PC-9 (cell line): Measurements from ENCODE around the gene PHF20. TPM values are rescaled to one million over a fixed set of nuclear protein-coding genes. Genes with fewer than 3 reads are reported as not detected.
A peak's percentile ranks its signal among the peaks of the same experiment; 100 is the strongest.

Source experiments
- BruUV-seq: library from RNA; stranded (reverse); fragments of 400-500 nt; replicated peaks from 2 replicates; lab custom pipeline; 2021; lab: Mats Ljungman, UMichigan
- CTCF ChIA-PET: fragments of 300-600 bp; sonication (Branson Sonifier 250); formaldehyde crosslinking; loops from one replicate; lab custom pipeline; 2022; ENCODE audit warnings: antibody characterized with exemption; lab: Charles Lee
- POLR2A ChIA-PET: fragments of 300-600 bp; sonication (Branson Sonifier 250); formaldehyde crosslinking; loops from one replicate; lab custom pipeline; 2022; ENCODE audit warnings: antibody characterized with exemption; ENCODE audit not compliant: unreplicated experiment; lab: Charles Lee
- DNase-seq, 2 experiments: peaks; one replicate each; pipeline versions ENCODE4 v3.0.0 to v3.0.0-alpha.2; 2015 to 2022; ENCODE audit warnings: mixed read lengths in 1 of 2
- H2AFZ ChIP-seq: fragments of 200-600 bp; sonication (generic); 2 replicates; pipeline ENCODE4 v1.8.1; 2017; ENCODE audit warnings: antibody characterized with exemption
- H3F3A ChIP-seq: fragments of 200-600 bp; sonication (generic); 2 replicates; pipeline ENCODE4 v1.8.1; 2017; ENCODE audit warnings: antibody characterized with exemption, mild to moderate bottlenecking, low read depth; ENCODE audit not compliant: insufficient read depth
- H3K27ac ChIP-seq: fragments of 200-600 bp; sonication (generic); 2 replicates; pipeline ENCODE4 v1.6.1; 2016; ENCODE audit warnings: mixed run types
- H3K27me3 ChIP-seq: fragments of 200-600 bp; sonication (generic); 2 replicates; pipeline ENCODE4 v1.6.1; 2016; ENCODE audit warnings: low read depth, mixed run types; ENCODE audit not compliant: insufficient read depth
- H3K36me3 ChIP-seq: fragments of 200-600 bp; sonication (generic); 2 replicates; pipeline ENCODE4 v1.6.1; 2016; ENCODE audit warnings: low read depth, mixed run types
- H3K4me1 ChIP-seq: fragments of 200-600 bp; sonication (generic); replicated peaks from 2 replicates; pipeline ENCODE4 v1.6.1; 2016; ENCODE audit warnings: mixed run types; ENCODE audit not compliant: insufficient read depth
- H3K4me2 ChIP-seq: fragments of 200-600 bp; sonication (generic); 2 replicates; pipeline ENCODE4 v1.6.1; 2017; ENCODE audit warnings: mixed run types
- H3K4me3 ChIP-seq: fragments of 200-600 bp; sonication (generic); 2 replicates; pipeline ENCODE4 v1.6.1; 2016; ENCODE audit warnings: mixed run types
- H3K79me2 ChIP-seq: fragments of 200-600 bp; sonication (generic); 2 replicates; pipeline ENCODE4 v1.6.1; 2017; ENCODE audit warnings: low read depth, mixed run types
- H3K9me2 ChIP-seq: fragments of 200-600 bp; sonication (generic); 2 replicates; pipeline ENCODE4 v1.8.1; 2017; ENCODE audit warnings: mild to moderate bottlenecking; ENCODE audit not compliant: insufficient read depth
- H3K9me3 ChIP-seq: fragments of 200-600 bp; sonication (generic); 2 replicates; pipeline ENCODE4 v1.8.1; 2016; ENCODE audit warnings: low read depth; ENCODE audit not compliant: insufficient read depth
- H4K20me1 ChIP-seq: fragments of 200-600 bp; sonication (generic); 2 replicates; pipeline ENCODE4 v1.8.1; 2017; ENCODE audit not compliant: insufficient read depth
- EZH2 ChIP-seq: fragments of 200-600 bp; sonication (generic); IDR thresholded peaks from 2 replicates; pipeline ENCODE4 v1.8.0; 2017; ENCODE audit warnings: antibody characterized with exemption, low read depth
- intact Hi-C: fragments of 100-400 bp; cut with micrococcal nuclease; formaldehyde crosslinking; loops from one replicate; pipeline ENCODE4 v1.10.0; 2022; ENCODE audit not compliant: unreplicated experiment
- total RNA-seq: library from RNA; stranded (reverse); gene quantifications from 2 replicates; pipeline ENCODE4 v1.2.3, GENCODE V29; 2021
- TF ChIP-seq, protein P1 (sequence below): fragments of 200-600 bp; sonication (generic); conservative IDR thresholded peaks from 2 replicates; pipeline ENCODE4 v1.6.1; 2017; ENCODE audit warnings: mixed run types, antibody characterized with exemption, mild to moderate bottlenecking, moderate library complexity

The PHF20 gene
- total RNA-seq, 1 experiment from 2014 or later: 59.8 TPM

DNA sequence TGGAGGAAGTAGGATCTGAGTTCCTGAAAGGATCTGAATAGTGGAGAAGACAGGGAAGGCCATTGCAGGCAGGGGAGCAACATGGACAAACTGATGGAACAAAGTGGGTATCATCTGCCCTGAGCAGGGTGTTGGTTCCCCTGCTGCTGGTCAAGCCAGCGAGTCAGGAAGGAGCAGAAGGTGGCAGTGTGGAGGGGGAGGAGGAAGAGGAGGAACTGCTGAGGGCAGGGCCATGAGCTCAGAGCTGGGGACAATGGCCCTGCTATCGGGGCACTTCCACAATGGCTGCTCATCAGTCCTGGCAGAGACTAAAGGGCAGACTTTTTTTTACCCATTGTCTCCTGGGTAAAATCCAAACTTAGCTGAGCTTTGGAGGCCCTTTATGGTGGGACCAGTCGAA, 210.2 kb downstream of the PHF20 start:
- no peak overlapping the region for H2AFZ ChIP-seq
- no peaks in the 10 kb centered on the region for H3K9me3 ChIP-seq
- H3K4me1 ChIP-seq: no peaks in the 10 kb centered on the region; the same call in 1 of the 2 replicates
- H3K79me2 ChIP-seq: no peaks in the 10 kb centered on the region
- no peaks in the 10 kb centered on the region for H3K36me3 ChIP-seq
- DNase-seq: no peak
- CTCF ChIA-PET: interaction anchor here (0.6 to 1.4 kb wide), 2 partner anchors 9 to 17 kb away, joined by 3 to 6 read pairs; no protein-coding TSS in a partner anchor
- TF ChIP-seq EZH2: no peak
- TF ChIP-seq, protein P1, sequence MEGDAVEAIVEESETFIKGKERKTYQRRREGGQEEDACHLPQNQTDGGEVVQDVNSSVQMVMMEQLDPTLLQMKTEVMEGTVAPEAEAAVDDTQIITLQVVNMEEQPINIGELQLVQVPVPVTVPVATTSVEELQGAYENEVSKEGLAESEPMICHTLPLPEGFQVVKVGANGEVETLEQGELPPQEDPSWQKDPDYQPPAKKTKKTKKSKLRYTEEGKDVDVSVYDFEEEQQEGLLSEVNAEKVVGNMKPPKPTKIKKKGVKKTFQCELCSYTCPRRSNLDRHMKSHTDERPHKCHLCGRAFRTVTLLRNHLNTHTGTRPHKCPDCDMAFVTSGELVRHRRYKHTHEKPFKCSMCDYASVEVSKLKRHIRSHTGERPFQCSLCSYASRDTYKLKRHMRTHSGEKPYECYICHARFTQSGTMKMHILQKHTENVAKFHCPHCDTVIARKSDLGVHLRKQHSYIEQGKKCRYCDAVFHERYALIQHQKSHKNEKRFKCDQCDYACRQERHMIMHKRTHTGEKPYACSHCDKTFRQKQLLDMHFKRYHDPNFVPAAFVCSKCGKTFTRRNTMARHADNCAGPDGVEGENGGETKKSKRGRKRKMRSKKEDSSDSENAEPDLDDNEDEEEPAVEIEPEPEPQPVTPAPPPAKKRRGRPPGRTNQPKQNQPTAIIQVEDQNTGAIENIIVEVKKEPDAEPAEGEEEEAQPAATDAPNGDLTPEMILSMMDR: no peak
- intact Hi-C loops: no loop called here
- BruUV-seq: no TSS peak
- POLR2A ChIA-PET: interaction anchor here (0.7 kb wide), 1 partner anchor 276 kb away, joined by 3 read pairs; no protein-coding TSS in a partner anchor
- no peaks in the 10 kb centered on the region for H3K9me2 ChIP-seq
- no peak overlapping the region for H3K27ac ChIP-seq
- H3K4me2 ChIP-seq: no peak overlapping the region
- H3K27me3 ChIP-seq: no peaks in the 10 kb centered on the region
- no peaks in the 10 kb centered on the region for H4K20me1 ChIP-seq
- peaks cover 6% of the 10 kb centered on the region; the same call in 1 of the 2 replicates for H3F3A ChIP-seq
- H3K4me3 ChIP-seq: no peak overlapping the region

DNA sequence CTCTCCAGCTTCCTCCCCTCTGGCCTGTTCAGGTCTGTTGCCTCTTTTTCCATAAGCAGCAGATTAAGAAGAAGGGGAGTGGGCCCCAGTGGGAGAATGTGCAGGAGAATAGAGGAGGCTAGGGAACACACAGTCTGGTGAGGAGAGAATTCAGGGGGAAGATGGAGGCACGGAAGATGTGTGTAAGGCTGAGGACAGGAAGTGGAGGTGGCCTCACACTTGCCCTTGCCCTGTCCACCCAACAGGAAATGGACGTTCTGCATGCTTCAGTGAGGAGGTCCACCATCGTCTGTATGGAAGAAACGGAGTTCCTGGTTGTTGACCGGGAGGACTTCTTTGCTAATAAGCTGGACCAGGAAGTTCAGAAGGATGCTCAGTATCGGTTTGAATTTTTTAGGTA, 212.6 kb downstream of the PHF20 start:
- Histone ChIP-seq H3K4me3 (no peak overlapping the region), H3F3A (peaks cover 6% of the 10 kb centered on the region; the same call in 1 of the 2 replicates), H3K27me3 (no peaks in the 10 kb centered on the region), H4K20me1 (no peaks in the 10 kb centered on the region), H3K27ac (no peak overlapping the region), H3K36me3 (no peaks in the 10 kb centered on the region), H2AFZ (no peak overlapping the region), H3K9me3 (no peaks in the 10 kb centered on the region), H3K9me2 (no peaks in the 10 kb centered on the region), H3K79me2 (no peaks in the 10 kb centered on the region), H3K4me1 (no peaks in the 10 kb centered on the region), H3K4me2 (no peak overlapping the region)
- ChIA-PET CTCF (no interaction called here), POLR2A (interaction anchor here (0.6 to 0.7 kb wide), 2 partner anchors 241 to 521 kb away, joined by 3 to 45 read pairs; no protein-coding TSS in a partner anchor)
- intact Hi-C loops: no loop called here
- no peak for TF ChIP-seq EZH2
- TF ChIP-seq, protein P1: no peak
- no TSS peak for BruUV-seq
- DNase-seq: no peak

DNA sequence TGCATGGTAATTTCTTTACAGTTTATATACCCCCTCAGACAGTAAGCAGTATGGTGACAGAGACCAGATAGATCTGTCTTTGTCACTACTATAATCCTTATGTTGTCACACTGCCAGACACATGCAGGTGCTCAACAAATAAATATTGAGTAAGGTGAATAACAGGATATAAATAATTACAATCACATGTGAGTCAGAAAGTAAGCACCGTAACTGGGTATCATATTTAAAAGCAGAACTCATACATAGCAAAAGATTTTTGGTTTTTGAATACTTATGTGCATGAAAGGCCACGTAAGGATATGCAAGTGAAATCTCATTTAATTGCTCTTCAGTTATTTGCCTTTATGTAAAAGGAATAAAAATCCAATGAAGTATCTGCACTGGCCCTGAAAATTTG, 214.0 kb downstream of the PHF20 start:
- CTCF ChIA-PET: no interaction called here

More for the DNA sequence above, 214.0 kb downstream of the PHF20 start:
- Histone ChIP-seq H3F3A (peaks cover 6% of the 10 kb centered on the region; the same call in 1 of the 2 replicates), H3K9me3 (no peaks in the 10 kb centered on the region), H3K4me3 (no peak overlapping the region), H3K79me2 (no peaks in the 10 kb centered on the region), H3K4me1 (no peaks in the 10 kb centered on the region), H3K9me2 (no peaks in the 10 kb centered on the region), H3K4me2 (no peak overlapping the region), H3K27me3 (no peaks in the 10 kb centered on the region), H3K27ac (no peak overlapping the region), H4K20me1 (no peaks in the 10 kb centered on the region), H3K36me3 (no peaks in the 10 kb centered on the region), H2AFZ (no peak overlapping the region)
- BruUV-seq: no TSS peak
- DNase-seq: peak in 1 of 2 experiments; percentile 55
- intact Hi-C loops: no loop called here
- TF ChIP-seq, protein P1: no peak
- no peak for TF ChIP-seq EZH2
- POLR2A ChIA-PET: no interaction called here
